WTC11 (cell line): ENCODE measurements around the gene PKM. TPM values are rescaled to one million over a fixed set of nuclear protein-coding genes. Genes with fewer than 3 reads are reported as not detected.

ENCODE experiments used
- ATAC-seq: fragments of 200-7000 bp; cut with Tn5 transposase; 2 replicates; pipeline ENCODE4 v1.10.0; 2021; ENCODE audit warnings: mild to moderate bottlenecking, moderate library complexity
- CTCF ChIA-PET: fragments of 300-600 bp; sonication (Branson Sonifier 250); formaldehyde crosslinking; loops from one replicate; lab custom pipeline; 2021; ENCODE audit warnings: antibody characterized with exemption; lab: Charles Lee
- POLR2A ChIA-PET: fragments of 350-600 bp; sonication (Branson Sonifier 250); formaldehyde crosslinking; loops from one replicate; lab custom pipeline; 2021; ENCODE audit warnings: antibody characterized with exemption; lab: Charles Lee
- DNase-seq: peaks from one replicate; pipeline ENCODE4 v3.0.0; 2021; ENCODE audit warnings: low spot score
- H3K27ac Mint-ChIP-seq: 2 replicates; pipeline ENCODE4 v1.8.0; 2021; ENCODE audit warnings: mixed read lengths
- H3K27me3 Mint-ChIP-seq: 2 replicates; pipeline ENCODE4 v1.8.0; 2021; ENCODE audit warnings: low read depth, mild to moderate bottlenecking, moderate library complexity, mixed read lengths
- H3K36me3 Mint-ChIP-seq: 2 replicates; pipeline ENCODE4 v1.8.0; 2021; ENCODE audit warnings: mixed read lengths
- H3K4me1 Mint-ChIP-seq: 2 replicates; pipeline ENCODE4 v1.8.0; 2022; ENCODE audit warnings: mixed read lengths
- H3K4me3 Mint-ChIP-seq: 2 replicates; pipeline ENCODE4 v1.8.0; 2021; ENCODE audit warnings: mild to moderate bottlenecking, moderate library complexity, mixed read lengths
- H3K9me3 Mint-ChIP-seq: 2 replicates; pipeline ENCODE4 v1.8.0; 2021; ENCODE audit warnings: mixed read lengths
- CBFB ChIP-seq: sonication (generic); formaldehyde crosslinking; IDR thresholded peaks from 2 replicates; pipeline ENCODE4 v1.8.1; 2022; ENCODE audit warnings: mild to moderate bottlenecking, low read depth, missing genetic modification reagents
- CREM ChIP-seq: sonication (generic); formaldehyde crosslinking; IDR thresholded peaks from 2 replicates; pipeline ENCODE4 v1.8.1; 2022; ENCODE audit warnings: mild to moderate bottlenecking, missing genetic modification reagents, moderate library complexity
- ESRRA ChIP-seq: sonication (generic); formaldehyde crosslinking; IDR thresholded peaks from 2 replicates; pipeline ENCODE4 v1.8.1; 2022; ENCODE audit warnings: mild to moderate bottlenecking, missing genetic modification reagents, borderline replicate concordance
- HMGXB4 ChIP-seq: sonication (generic); formaldehyde crosslinking; IDR thresholded peaks from 2 replicates; pipeline ENCODE4 v1.8.1; 2023; ENCODE audit warnings: mild to moderate bottlenecking, moderate library complexity, missing genetic modification reagents
- JUN ChIP-seq: sonication (generic); formaldehyde crosslinking; IDR thresholded peaks from 2 replicates; pipeline ENCODE4 v1.8.0; 2023; ENCODE audit warnings: mild to moderate bottlenecking, missing genetic modification reagents
- MAX ChIP-seq: sonication (generic); formaldehyde crosslinking; IDR thresholded peaks from 2 replicates; pipeline ENCODE4 v1.8.0; 2022; ENCODE audit warnings: mild to moderate bottlenecking, missing genetic modification reagents
- NFE2L1 ChIP-seq: sonication (generic); formaldehyde crosslinking; IDR thresholded peaks from 2 replicates; pipeline ENCODE4 v1.8.1; 2023; ENCODE audit warnings: missing genetic modification reagents
- NR1H2 ChIP-seq: sonication (generic); formaldehyde crosslinking; IDR thresholded peaks from 2 replicates; pipeline ENCODE4 v1.9.0; 2021; ENCODE audit warnings: mild to moderate bottlenecking, moderate library complexity, missing genetic modification reagents
- NR2C2 ChIP-seq: sonication (generic); formaldehyde crosslinking; IDR thresholded peaks from 2 replicates; pipeline ENCODE4 v1.8.0; 2022; ENCODE audit warnings: mild to moderate bottlenecking, missing genetic modification reagents
- PRRX2 ChIP-seq: fragments of 250-450 bp; sonication (Bioruptor Pico); IDR thresholded peaks from 2 replicates; pipeline ENCODE4 v1.8.0; 2021; ENCODE audit warnings: mild to moderate bottlenecking
- RELA ChIP-seq: sonication (generic); formaldehyde crosslinking; IDR thresholded peaks from 2 replicates; pipeline ENCODE4 v1.8.1; 2022; ENCODE audit warnings: missing genetic modification reagents, mild to moderate bottlenecking, borderline replicate concordance
- USF1 ChIP-seq: sonication (generic); formaldehyde crosslinking; IDR thresholded peaks from 2 replicates; pipeline ENCODE4 v1.8.0; 2022; ENCODE audit warnings: mild to moderate bottlenecking, missing genetic modification reagents
- ZNF121 ChIP-seq: sonication (generic); formaldehyde crosslinking; IDR thresholded peaks from 2 replicates; pipeline ENCODE4 v1.8.0; 2023; ENCODE audit warnings: missing genetic modification reagents
- ZNF138 ChIP-seq: sonication (generic); formaldehyde crosslinking; conservative IDR thresholded peaks from 2 replicates; pipeline ENCODE4 v1.8.1; 2022; ENCODE audit warnings: mild to moderate bottlenecking, moderate library complexity, missing genetic modification reagents
- ZNF232 ChIP-seq: sonication (generic); formaldehyde crosslinking; IDR thresholded peaks from 2 replicates; pipeline ENCODE4 v1.8.0; 2022; ENCODE audit warnings: mild to moderate bottlenecking, missing genetic modification reagents
- ZNF263 ChIP-seq: sonication (generic); formaldehyde crosslinking; IDR thresholded peaks from 2 replicates; pipeline ENCODE4 v1.8.1; 2022; ENCODE audit warnings: low read depth, mild to moderate bottlenecking, moderate library complexity, missing genetic modification reagents
- ZNF416 ChIP-seq: fragments of 250-450 bp; sonication (Bioruptor Pico); IDR thresholded peaks from 2 replicates; pipeline ENCODE4 v1.9.0; 2021; ENCODE audit warnings: mild to moderate bottlenecking, inconsistent platforms
- ZNF512 ChIP-seq: sonication (generic); formaldehyde crosslinking; IDR thresholded peaks from 2 replicates; pipeline ENCODE4 v1.8.1; 2022; ENCODE audit warnings: missing genetic modification reagents, borderline replicate concordance
- ZNF671 ChIP-seq: fragments of 250-450 bp; sonication (Bioruptor Pico); IDR thresholded peaks from 2 replicates; pipeline ENCODE4 v1.8.0; 2021; ENCODE audit warnings: mild to moderate bottlenecking
- ZSCAN18 ChIP-seq: fragments of 250-450 bp; sonication (Bioruptor Pico); IDR thresholded peaks from 2 replicates; pipeline ENCODE4 v2.1.2; 2022; ENCODE audit warnings: mild to moderate bottlenecking, moderate library complexity
- total RNA-seq: library from RNA; stranded (reverse); gene quantifications from 3 replicates; pipeline ENCODE4 v1.2.3, GENCODE V29; 2021
- TF ChIP-seq, protein P1 (sequence below): sonication (generic); formaldehyde crosslinking; IDR thresholded peaks from 2 replicates; pipeline ENCODE4 v1.8.0; 2023; ENCODE audit warnings: mild to moderate bottlenecking, missing genetic modification reagents
- TF ChIP-seq, protein P2 (sequence below): sonication (generic); formaldehyde crosslinking; IDR thresholded peaks from 2 replicates; pipeline ENCODE4 v1.8.1; 2023; ENCODE audit warnings: mild to moderate bottlenecking, missing genetic modification reagents, moderate library complexity
- TF ChIP-seq, protein P3 (sequence below): sonication (generic); formaldehyde crosslinking; IDR thresholded peaks from 2 replicates; pipeline ENCODE4 v1.8.1; 2023; ENCODE audit warnings: mild to moderate bottlenecking, missing genetic modification reagents

Gene PKM
- total RNA-seq, 1 experiment from 2014 or later, result 858 TPM

GRCh38 chr15:72230197-72231065, 559 bp downstream of the PKM start (continued):
- TF ChIP-seq MAX (no peak; the same call in 1 of the 2 replicates), ZNF138 (CRISPR knock-in tag) (no peak), ZNF416 (CRISPR knock-in tag) (no peak), ZNF263 (0 out of 2 replicates have a peak, but pooled peaks have one; percentile 46), PRRX2 (CRISPR knock-in tag) (no peak), NR2C2 (CRISPR knock-in tag) (no peak), ESRRA (CRISPR knock-in tag) (no peak), NFE2L1 (CRISPR knock-in tag) (no peak; the same call in 1 of the 2 replicates), JUN (CRISPR knock-in tag) (no peak; the same call in 1 of the 2 replicates), CREM (CRISPR knock-in tag) (no peak), ZNF121 (no peak), RELA (CRISPR knock-in tag) (no peak), NR1H2 (CRISPR knock-in tag) (no peak), ZNF232 (CRISPR knock-in tag) (no peak), USF1 (CRISPR knock-in tag) (no peak), ZNF671 (CRISPR knock-in tag) (no peak), ZSCAN18 (CRISPR knock-in tag) (no peak)
- TF ChIP-seq, protein P1, sequence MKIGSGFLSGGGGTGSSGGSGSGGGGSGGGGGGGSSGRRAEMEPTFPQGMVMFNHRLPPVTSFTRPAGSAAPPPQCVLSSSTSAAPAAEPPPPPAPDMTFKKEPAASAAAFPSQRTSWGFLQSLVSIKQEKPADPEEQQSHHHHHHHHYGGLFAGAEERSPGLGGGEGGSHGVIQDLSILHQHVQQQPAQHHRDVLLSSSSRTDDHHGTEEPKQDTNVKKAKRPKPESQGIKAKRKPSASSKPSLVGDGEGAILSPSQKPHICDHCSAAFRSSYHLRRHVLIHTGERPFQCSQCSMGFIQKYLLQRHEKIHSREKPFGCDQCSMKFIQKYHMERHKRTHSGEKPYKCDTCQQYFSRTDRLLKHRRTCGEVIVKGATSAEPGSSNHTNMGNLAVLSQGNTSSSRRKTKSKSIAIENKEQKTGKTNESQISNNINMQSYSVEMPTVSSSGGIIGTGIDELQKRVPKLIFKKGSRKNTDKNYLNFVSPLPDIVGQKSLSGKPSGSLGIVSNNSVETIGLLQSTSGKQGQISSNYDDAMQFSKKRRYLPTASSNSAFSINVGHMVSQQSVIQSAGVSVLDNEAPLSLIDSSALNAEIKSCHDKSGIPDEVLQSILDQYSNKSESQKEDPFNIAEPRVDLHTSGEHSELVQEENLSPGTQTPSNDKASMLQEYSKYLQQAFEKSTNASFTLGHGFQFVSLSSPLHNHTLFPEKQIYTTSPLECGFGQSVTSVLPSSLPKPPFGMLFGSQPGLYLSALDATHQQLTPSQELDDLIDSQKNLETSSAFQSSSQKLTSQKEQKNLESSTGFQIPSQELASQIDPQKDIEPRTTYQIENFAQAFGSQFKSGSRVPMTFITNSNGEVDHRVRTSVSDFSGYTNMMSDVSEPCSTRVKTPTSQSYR (CRISPR knock-in tag), result no peak
- TF ChIP-seq, protein P2, sequence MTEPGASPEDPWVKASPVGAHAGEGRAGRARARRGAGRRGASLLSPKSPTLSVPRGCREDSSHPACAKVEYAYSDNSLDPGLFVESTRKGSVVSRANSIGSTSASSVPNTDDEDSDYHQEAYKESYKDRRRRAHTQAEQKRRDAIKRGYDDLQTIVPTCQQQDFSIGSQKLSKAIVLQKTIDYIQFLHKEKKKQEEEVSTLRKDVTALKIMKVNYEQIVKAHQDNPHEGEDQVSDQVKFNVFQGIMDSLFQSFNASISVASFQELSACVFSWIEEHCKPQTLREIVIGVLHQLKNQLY, result no peak; the same call in 1 of the 2 replicates
- TF ChIP-seq, protein P3, sequence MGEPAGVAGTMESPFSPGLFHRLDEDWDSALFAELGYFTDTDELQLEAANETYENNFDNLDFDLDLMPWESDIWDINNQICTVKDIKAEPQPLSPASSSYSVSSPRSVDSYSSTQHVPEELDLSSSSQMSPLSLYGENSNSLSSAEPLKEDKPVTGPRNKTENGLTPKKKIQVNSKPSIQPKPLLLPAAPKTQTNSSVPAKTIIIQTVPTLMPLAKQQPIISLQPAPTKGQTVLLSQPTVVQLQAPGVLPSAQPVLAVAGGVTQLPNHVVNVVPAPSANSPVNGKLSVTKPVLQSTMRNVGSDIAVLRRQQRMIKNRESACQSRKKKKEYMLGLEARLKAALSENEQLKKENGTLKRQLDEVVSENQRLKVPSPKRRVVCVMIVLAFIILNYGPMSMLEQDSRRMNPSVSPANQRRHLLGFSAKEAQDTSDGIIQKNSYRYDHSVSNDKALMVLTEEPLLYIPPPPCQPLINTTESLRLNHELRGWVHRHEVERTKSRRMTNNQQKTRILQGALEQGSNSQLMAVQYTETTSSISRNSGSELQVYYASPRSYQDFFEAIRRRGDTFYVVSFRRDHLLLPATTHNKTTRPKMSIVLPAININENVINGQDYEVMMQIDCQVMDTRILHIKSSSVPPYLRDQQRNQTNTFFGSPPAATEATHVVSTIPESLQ, result no peak

DNA sequence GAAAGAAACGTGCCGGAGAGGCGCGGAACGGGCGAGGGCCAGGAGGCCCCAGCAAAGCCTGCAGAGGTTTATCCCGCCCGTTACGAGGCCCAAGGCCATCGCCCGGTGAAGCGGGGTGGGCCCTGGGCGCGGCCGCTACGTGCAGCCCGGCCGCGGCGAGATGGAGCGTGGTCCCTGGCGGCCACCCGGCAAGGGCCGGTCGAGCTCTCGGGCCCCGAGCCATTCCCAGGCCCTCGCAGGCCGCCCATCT, 1.1 kb downstream of the PKM start:
- H3K4me1 Mint-ChIP-seq, result peaks cover 55% of the 10 kb centered on the region
- peaks cover 22% of the 10 kb centered on the region for H3K36me3 Mint-ChIP-seq
- no peak for ATAC-seq
- peaks cover 30% of the 10 kb centered on the region for H3K27me3 Mint-ChIP-seq
- H3K4me3 Mint-ChIP-seq, result peak overlapping the region; percentile 99
- no peaks in the 10 kb centered on the region for H3K9me3 Mint-ChIP-seq
- DNase-seq, result no peak
- CTCF ChIA-PET, result no interaction called here
- TF ChIP-seq ZNF263 (no peak), CBFB (CRISPR knock-in tag) (no peak), ZNF512 (CRISPR knock-in tag) (no peak), HMGXB4 (CRISPR knock-in tag) (peak; percentile 46; the same call in 1 of the 2 replicates)
- H3K27ac Mint-ChIP-seq, result no peak overlapping the region
- POLR2A ChIA-PET, result interaction anchor here (0.6 to 1.1 kb wide), 4 partner anchors 11 to 1648 kb away, joined by 3 to 4 read pairs (median 3); no protein-coding TSS in a partner anchor
